Measurements from ENCODE around the gene VASN.

The VASN gene

GRCh38 chr16:4354512-4355409 lies 16.9 kb upstream of the VASN start:
- no peak for DNase-seq

DNA sequence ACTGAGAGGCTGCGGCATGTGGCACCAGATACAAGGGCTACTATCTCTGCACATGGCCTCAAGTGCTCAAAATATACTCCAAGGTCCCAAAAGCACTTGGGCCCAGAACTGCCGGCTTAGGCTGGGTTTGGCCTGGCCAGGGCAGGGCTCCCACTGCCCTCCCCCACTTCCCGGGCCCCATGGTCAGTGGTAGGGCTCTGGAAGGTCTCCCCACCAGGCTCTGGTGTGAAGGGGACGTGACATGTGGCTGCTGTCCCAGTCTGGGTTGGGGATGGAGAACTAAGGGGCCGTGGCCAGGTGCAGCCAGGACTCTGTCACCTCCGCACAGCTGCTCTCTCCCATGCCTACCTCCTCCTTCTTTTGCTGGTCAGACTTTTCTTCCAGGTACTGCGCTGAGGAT lies 14.8 kb upstream of the VASN start:
- no peak for DNase-seq

GRCh38 chr16:4358236-4358635 lies 13.4 kb upstream of the VASN start:
- DNase-seq: no peak

GRCh38 chr16:4358831-4359561 lies 12.7 kb upstream of the VASN start:
- DNase-seq: no peak

GRCh38 chr16:4359914-4360313 lies 11.7 kb upstream of the VASN start:
- DNase-seq: no peak

- no peak for DNase-seq
These were observed 11.1 kb upstream of the VASN start for GRCh38 chr16:4360538-4361021.

DNA sequence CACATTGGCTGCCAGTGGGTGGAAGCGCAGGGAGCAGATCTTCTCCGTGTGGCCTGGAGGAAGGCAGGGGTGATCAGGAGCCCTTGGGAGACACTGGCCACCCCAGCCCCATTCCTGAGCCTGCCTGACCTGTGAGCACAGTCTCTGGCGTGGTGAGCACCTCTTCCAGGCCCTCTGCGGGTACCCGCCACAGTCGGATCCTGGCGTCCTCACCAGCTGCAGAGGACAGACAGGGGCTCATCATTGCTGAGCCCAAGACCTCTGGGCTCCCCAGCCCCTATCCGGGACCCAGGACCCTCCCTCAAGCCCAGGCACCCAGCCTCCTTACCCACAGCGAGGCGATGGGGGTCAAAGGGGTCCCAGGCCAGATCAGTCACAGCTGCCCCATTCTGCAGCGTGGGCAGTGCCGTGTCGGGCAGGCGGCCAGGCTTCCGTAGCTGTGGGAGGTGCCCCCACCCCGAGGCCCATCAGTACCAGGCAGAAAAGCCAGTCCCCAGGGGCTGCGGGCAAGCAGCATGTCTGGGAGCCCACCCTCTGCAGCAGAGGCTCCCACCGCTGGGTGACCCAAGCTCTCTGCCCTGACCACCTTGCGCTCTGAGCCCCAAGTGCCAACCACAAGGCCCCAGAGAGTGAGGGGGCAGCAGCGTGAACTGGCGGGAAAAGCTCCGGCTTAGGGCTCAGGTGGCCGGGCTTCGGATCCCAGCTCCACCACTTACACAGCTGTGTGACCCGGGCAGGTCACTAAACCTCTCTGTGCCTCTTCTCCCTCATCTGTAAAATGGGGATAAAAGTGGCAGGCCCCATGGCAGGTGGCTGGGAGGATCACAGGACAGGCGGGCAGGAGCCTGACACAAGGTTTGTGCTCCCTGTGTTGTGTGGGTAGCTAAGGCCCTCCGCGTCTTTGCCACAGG lies 10.4 kb upstream of the VASN start:
- DNase-seq: no peak

DNA sequence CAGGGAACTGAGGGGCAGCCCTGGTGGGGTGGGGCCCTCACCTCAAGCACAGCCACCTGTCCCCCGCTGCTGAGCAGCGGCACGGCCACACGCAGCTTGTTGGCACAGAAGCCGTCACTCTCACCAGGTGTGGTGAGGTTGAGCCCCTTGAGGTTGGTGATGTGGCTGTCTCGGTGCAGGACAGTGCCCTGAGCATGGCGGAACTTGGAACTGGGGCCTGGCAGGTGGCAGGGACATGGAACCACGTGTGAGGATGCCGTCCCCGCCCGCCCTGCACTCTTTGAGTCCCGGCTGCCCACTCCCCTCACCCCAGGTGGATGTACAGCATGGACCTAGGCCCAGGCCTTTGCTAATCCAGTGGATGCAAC lies 9.7 kb upstream of the VASN start:
- DNase-seq: no peak

- no peak for DNase-seq
These were observed 9.0 kb upstream of the VASN start for GRCh38 chr16:4362476-4363135.

DNA sequence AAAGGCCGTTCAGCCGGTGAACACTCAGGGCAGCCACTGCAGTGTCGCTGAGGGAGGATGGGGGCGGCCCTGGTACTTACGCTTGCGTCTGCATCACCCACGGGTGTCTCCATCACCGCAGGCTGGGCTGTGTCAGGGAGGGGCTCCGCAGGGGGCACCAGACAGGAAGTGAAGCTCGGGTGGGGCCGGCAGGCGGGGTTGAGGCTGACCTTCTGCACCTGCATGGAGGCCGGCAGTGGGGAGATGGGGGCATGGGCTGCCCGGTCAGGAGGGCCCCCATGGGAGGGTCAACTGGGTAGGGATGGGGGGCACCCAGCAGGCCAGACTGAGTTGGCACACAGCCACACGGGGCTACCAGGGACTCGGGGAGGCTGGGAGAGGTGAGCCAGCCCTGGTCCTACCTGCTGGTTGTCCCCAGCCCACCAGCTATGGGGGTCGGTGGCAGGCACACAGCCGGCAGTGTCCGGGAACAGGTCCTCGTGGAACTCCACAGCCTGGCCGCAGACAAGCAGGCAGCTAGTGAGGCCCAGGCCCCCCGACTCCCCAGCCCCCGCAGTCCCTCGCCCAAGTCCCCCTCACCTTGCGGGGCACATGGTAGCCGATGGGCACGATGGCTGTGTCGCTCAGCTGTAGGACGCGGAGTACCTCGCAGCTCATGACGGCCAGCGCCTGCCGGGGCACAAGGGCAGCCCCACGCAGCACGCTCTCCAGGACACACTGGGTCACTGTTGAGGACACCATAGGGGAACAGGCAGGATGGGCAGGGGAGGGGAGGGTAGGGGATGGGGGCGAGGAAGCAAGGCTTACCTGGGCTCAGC lies 7.2 kb upstream of the VASN start:
- no peak for DNase-seq

DNA sequence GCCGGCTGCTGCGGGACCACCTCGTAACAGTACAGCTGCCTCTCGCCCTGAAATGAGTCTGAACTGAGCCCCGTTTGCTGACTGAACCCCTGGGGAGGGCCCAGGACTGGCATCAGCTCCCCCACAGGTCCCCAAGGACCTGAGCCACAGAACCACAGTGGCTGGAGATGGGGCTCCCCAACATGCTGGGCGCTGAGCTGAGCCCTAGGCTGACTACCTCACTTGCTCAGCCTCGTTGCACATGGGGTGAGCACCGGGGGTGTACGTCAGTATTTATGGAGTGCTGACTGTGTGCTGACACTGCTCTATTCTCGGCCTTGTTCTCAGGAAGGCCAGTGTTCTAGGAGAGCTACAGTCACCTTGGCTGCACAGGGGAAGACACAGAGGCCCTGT lies 6.6 kb upstream of the VASN start:
- DNase-seq: no peak

GRCh38 chr16:4365615-4366014 lies 6.0 kb upstream of the VASN start:
- DNase-seq: no peak

- DNase-seq: no peak
These were observed 5.6 kb upstream of the VASN start for GRCh38 chr16:4366016-4366415.

GRCh38 chr16:4367393-4367856 lies 4.2 kb upstream of the VASN start:
- DNase-seq: no peak

- DNase-seq: no peak
These were observed 2.5 kb upstream of the VASN start for GRCh38 chr16:4369007-4369733.

- no peak for DNase-seq
These were observed 1.5 kb upstream of the VASN start for GRCh38 chr16:4370151-4370550.

DNA sequence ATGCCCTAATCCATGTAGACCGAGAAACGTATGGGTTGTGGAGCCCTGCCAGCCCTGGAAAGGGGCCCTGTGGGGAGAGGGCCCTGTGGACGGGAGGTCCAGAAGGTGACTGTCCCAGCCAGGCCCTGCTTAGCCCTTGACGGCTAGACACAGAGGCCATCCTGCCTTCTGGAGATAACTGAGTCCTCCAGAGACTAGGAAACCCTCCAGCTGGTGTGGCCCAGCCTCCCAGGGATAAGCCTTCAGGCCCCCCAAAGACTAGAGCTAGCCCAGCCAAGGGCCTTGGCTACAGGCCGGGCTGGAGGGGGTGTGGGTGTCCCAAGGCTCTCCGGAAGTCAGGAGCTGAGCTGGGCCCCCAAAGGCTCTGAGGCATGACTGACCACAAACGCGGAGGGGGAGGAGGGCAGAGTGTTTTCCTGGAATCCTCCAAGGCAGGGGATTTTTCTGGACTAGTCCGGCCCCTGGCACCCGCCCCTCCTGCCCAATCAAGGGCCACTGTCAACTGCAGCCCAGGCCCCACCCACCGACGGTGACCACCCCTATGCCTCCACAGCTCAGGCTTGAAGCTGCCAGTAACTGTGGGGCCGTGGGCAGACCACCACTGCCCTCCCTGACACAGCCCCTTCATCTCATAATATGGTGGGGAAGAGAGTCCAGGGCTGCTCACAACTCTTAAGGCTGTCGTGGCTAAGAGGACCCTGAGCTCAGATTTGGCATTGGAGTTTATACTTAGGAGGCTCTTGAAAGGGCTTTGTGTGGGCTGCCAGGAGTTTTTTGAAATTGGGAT lies 885 bp upstream of the VASN start:
- DNase-seq: no peak

GRCh38 chr16:4372001-4372577 lies 441 bp downstream of the VASN start:
- DNase-seq: no peak

- DNase-seq: no peak
These were observed 1.1 kb downstream of the VASN start for GRCh38 chr16:4372578-4373355.

All from NCI-H2081 treated with DMSO at 0.1 percent for 48 hours (cell line).